GM12874 (cell line): ENCODE results near the gene HHAT.

Experiments
- CTCF ChIP-seq: IDR thresholded peaks from 2 replicates; pipeline ENCODE4 v1.5.1; 2011; ENCODE audit warnings: low read depth, mild to moderate bottlenecking, control low read depth, low read length, moderate library complexity; ENCODE audit not compliant: insufficient read depth

HHAT gene

GRCh38 chr1:210633636-210634035 is 304.9 kb downstream of the HHAT start:
- TF ChIP-seq CTCF = no peak

DNA sequence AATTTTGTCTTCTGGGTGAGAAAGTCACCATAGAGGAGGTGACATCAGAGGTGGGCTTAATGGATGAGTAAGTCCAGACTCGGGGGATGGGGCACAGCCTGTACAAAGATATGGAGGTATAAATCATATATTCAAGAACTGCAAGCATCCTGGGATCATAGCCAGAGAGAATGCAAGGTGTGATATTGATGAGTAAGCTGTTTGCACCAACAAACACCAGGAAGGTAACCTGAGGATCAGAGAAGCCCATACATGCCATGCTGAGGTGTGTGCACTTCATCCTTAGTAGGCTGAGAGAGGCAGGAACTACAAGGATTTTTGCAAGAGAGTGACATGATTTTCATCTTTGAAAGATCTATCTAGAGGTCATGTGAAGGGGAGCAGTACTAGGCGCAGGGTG is 306.4 kb downstream of the HHAT start:
- TF ChIP-seq CTCF = no peak

DNA sequence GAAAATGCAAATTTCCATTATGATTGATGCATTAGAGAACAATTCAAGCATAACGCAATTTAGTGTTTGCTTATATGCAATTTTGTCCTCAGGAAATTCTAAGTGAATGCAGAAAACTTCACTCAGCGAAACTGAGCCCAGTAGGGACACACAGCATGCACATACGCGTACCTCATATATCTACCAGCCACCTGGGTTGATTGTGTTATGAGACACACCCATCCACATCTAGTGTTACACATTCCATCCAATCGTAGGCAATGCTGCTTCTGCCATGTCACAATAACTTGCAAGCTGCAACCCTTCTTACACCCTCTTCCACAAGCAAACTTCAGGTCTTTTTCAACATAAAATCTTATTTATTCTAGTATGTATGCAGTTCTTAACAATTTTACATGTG is 312.9 kb downstream of the HHAT start:
- no peak for TF ChIP-seq CTCF

GRCh38 chr1:210645582-210646257 is 317.0 kb downstream of the HHAT start:
- no peak for TF ChIP-seq CTCF

GRCh38 chr1:210646258-210646616 is 317.5 kb downstream of the HHAT start:
- TF ChIP-seq CTCF = no peak

GRCh38 chr1:210647406-210648333 is 319.0 kb downstream of the HHAT start:
- TF ChIP-seq CTCF = no peak

DNA sequence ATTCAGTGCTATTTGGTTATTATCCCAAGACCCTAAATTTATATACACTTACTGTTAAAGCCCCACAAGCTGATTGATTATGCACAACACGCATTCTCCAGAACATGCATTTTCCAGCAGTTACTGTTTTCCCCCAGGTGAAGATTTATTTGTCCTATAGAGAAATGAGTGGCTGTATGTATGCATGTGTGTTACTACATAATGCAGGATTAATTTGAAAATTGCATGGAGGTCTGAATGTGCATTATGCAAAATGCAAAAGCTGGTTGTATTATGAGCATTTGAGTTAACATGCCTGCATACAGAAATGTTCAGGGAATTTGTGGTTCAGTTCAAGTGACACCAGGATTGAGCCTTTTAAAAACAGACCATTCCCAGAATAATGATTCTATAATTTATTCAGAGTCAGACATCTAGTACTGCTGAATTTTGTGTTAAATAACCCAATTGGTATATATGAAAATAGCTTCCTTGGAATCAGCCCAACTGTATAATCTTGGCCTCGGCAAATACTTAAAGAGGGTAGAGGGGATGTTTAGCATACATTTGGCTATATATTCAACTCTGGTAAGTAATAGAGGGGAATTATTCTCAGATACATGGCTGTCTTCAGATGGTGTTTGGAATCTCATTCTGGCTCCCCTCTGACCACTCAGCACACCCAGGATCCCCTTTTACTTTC is 320.0 kb downstream of the HHAT start:
- no peak for TF ChIP-seq CTCF
